HEK293T (cell line): ENCODE measurements around the gene ADIRF.

Experiments used
- CTCF ChIA-PET: fragments of 350-600 bp; formaldehyde crosslinking; extraction: SDS; loops from one replicate; lab custom pipeline; 2021; ENCODE audit warnings: antibody characterized with exemption, inconsistent platforms; lab: Yijun Ruan, JAX
- POLR2A ChIA-PET: fragments of 350-600 bp; formaldehyde crosslinking; extraction: SDS; loops from one replicate; lab custom pipeline; 2020; ENCODE audit warnings: antibody characterized with exemption, inconsistent platforms; lab: Yijun Ruan, JAX
- DNase-seq: peaks from one replicate; pipeline ENCODE4 v3.0.0; 2012; ENCODE audit warnings: mixed read lengths; ENCODE audit errors: extremely low spot score
- ARNT ChIP-seq: fragments of 450-650 bp; IDR thresholded peaks from 2 replicates; pipeline ENCODE4 v1.6.1; 2017; ENCODE audit warnings: mild to moderate bottlenecking
- BHLHE40 ChIP-seq: fragments of 450-650 bp; IDR thresholded peaks from 2 replicates; pipeline ENCODE4 v1.6.1; 2016; ENCODE audit warnings: mild to moderate bottlenecking, moderate library complexity, borderline replicate concordance
- CTBP1 ChIP-seq: fragments of 450-650 bp; IDR thresholded peaks from 2 replicates; pipeline ENCODE4 v1.6.1; 2016; ENCODE audit warnings: borderline replicate concordance
- ELF4 ChIP-seq: fragments of 450-650 bp; IDR thresholded peaks from 2 replicates; pipeline ENCODE4 v1.6.1; 2017; ENCODE audit warnings: antibody characterized with exemption
- FOXA1 ChIP-seq: fragments of 450-650 bp; IDR thresholded peaks from 2 replicates; pipeline ENCODE4 v1.6.1; 2016; ENCODE audit warnings: mild to moderate bottlenecking
- FOXK2 ChIP-seq: fragments of 450-650 bp; IDR thresholded peaks from 2 replicates; pipeline ENCODE4 v1.6.1; 2016; ENCODE audit warnings: mild to moderate bottlenecking
- FOXM1 ChIP-seq: fragments of 450-650 bp; IDR thresholded peaks from 2 replicates; pipeline ENCODE4 v1.6.1; 2017; ENCODE audit warnings: mild to moderate bottlenecking, borderline replicate concordance
- HDGF ChIP-seq: fragments of 450-650 bp; IDR thresholded peaks from 2 replicates; pipeline ENCODE4 v1.6.1; 2017; ENCODE audit warnings: antibody characterized with exemption, borderline replicate concordance
- L3MBTL2 ChIP-seq: fragments of 450-650 bp; conservative IDR thresholded peaks from 2 replicates; pipeline ENCODE4 v1.6.1; 2016; ENCODE audit warnings: mild to moderate bottlenecking
- LEF1 ChIP-seq: fragments of 450-650 bp; IDR thresholded peaks from 2 replicates; pipeline ENCODE4 v1.6.1; 2017; ENCODE audit warnings: mild to moderate bottlenecking, borderline replicate concordance
- NFRKB ChIP-seq: fragments of 450-650 bp; IDR thresholded peaks from 2 replicates; pipeline ENCODE4 v1.6.1; 2016; ENCODE audit warnings: mild to moderate bottlenecking, moderate library complexity
- PKNOX1 ChIP-seq: fragments of 450-650 bp; IDR thresholded peaks from 2 replicates; pipeline ENCODE4 v1.6.1; 2016
- SP1 ChIP-seq: fragments of 450-650 bp; IDR thresholded peaks from 2 replicates; pipeline ENCODE4 v1.6.1; 2017
- SUZ12 ChIP-seq: fragments of 450-650 bp; IDR thresholded peaks from 2 replicates; pipeline ENCODE4 v1.6.1; 2016; ENCODE audit warnings: mild to moderate bottlenecking
- TARDBP ChIP-seq: fragments of 450-650 bp; IDR thresholded peaks from 2 replicates; pipeline ENCODE4 v1.6.1; 2016
- ZNF384 ChIP-seq: fragments of 450-650 bp; IDR thresholded peaks from 2 replicates; pipeline ENCODE4 v1.6.1; 2016

ADIRF gene

GRCh38 chr10:86967481-86967941, 771 bp upstream of the ADIRF start:
- ChIA-PET CTCF (interaction anchor here (1.0 kb wide), 1 partner anchor 29 kb away, joined by 8 read pairs; no protein-coding TSS in a partner anchor), POLR2A (no interaction called here)
- no peak for DNase-seq
- TF ChIP-seq LEF1, result no peak
- no peak for TF ChIP-seq ARNT
- TF ChIP-seq FOXM1, result no peak
- no peak for TF ChIP-seq HDGF
- no peak for TF ChIP-seq TARDBP
- no peak for TF ChIP-seq ELF4
- TF ChIP-seq BHLHE40, result no peak
- no peak for TF ChIP-seq FOXK2
- TF ChIP-seq FOXA1, result no peak
- no peak for TF ChIP-seq SUZ12

- ChIA-PET CTCF (interaction anchor here (1.3 kb wide), 1 partner anchor 24 kb away, joined by 3 read pairs; no protein-coding TSS in a partner anchor), POLR2A (no interaction called here)
- TF ChIP-seq ARNT, result no peak
- no peak for TF ChIP-seq TARDBP
- TF ChIP-seq NFRKB, result no peak
- TF ChIP-seq FOXM1, result no peak
- no peak for DNase-seq
Measured at GRCh38 chr10:86968994-86969355, 693 bp downstream of the ADIRF start.

- ChIA-PET POLR2A (no interaction called here), CTCF (interaction anchor here (1.3 kb wide), 1 partner anchor 24 kb away, joined by 3 read pairs; no protein-coding TSS in a partner anchor)
- no peak for DNase-seq
- no peak for TF ChIP-seq PKNOX1
- no peak for TF ChIP-seq BHLHE40
- TF ChIP-seq TARDBP, result no peak
- no peak for TF ChIP-seq FOXM1
- no peak for TF ChIP-seq LEF1
- TF ChIP-seq FOXA1, result no peak
- TF ChIP-seq SUZ12, result no peak
- TF ChIP-seq CTBP1, result no peak
- TF ChIP-seq ZNF384, result no peak
- no peak for TF ChIP-seq ELF4
- no peak for TF ChIP-seq SP1
- no peak for TF ChIP-seq FOXK2
- TF ChIP-seq L3MBTL2, result no peak
- TF ChIP-seq HDGF, result no peak
- TF ChIP-seq NFRKB, result no peak
- TF ChIP-seq ARNT, result no peak
Measured at GRCh38 chr10:86969421-86970041, 1.2 kb downstream of the ADIRF start.

GRCh38 chr10:86970162-86970981, 2.1 kb downstream of the ADIRF start:
- DNase-seq, result peak; percentile 3
- no peak for TF ChIP-seq PKNOX1
- TF ChIP-seq ARNT, result no peak
- no peak for TF ChIP-seq TARDBP
- TF ChIP-seq LEF1, result no peak
- TF ChIP-seq SUZ12, result no peak
- TF ChIP-seq BHLHE40, result no peak
- no peak for TF ChIP-seq ELF4
- ChIA-PET POLR2A (no interaction called here), CTCF (interaction anchor here (1.3 kb wide), 1 partner anchor 25 kb away, joined by 3 read pairs; no protein-coding TSS in a partner anchor)

GRCh38 chr10:86970982-86971231, 2.6 kb downstream of the ADIRF start:
- TF ChIP-seq NFRKB (no peak), ZNF384 (no peak), FOXA1 (no peak)
- POLR2A ChIA-PET, result no interaction called here
- no peak for DNase-seq
- CTCF ChIA-PET, result no interaction called here

- TF ChIP-seq HDGF (no peak), L3MBTL2 (no peak), ZNF384 (no peak), SP1 (no peak), LEF1 (no peak), ELF4 (no peak), TARDBP (no peak), FOXK2 (no peak), BHLHE40 (no peak), FOXA1 (no peak), PKNOX1 (no peak), FOXM1 (no peak), ARNT (no peak), NFRKB (no peak), SUZ12 (no peak), CTBP1 (no peak)
- CTCF ChIA-PET, result no interaction called here
- DNase-seq, result peak; percentile 4
- POLR2A ChIA-PET, result no interaction called here
Measured at GRCh38 chr10:86971232-86971991, 3.1 kb downstream of the ADIRF start.
